Measurements from ENCODE around the gene CTNND1. TPM values are rescaled to one million over a fixed set of nuclear protein-coding genes. Genes with fewer than 3 reads are reported as not detected.

CTNND1 gene
- total and polyA plus RNA-seq, 12 donors = 28.9 to 85.6 (median 64.4) TPM

- H3K9me3 ChIP-seq = peaks cover 0 to 15% (median 0%) of the 10 kb centered on the region in 11 donors
- no peaks in the 10 kb centered on the region for H3K36me3 ChIP-seq
- DNase-seq = no peak
- H3K4me1 ChIP-seq = no peaks in the 10 kb centered on the region
- H3K27ac ChIP-seq = no peak overlapping the region
- TF ChIP-seq CTCF (IDR thresholded peaks at IDR 0.05) = no peak
- peak in 1 of 8 donors; percentile 11 for ATAC-seq
- H3K27me3 ChIP-seq = peaks cover 0 to 4% (median 0%) of the 10 kb centered on the region in 7 donors
- no peak overlapping the region for H3K4me3 ChIP-seq
- intact Hi-C loops (cut with DNase I) = loop anchor here in 1 of 10 donors (10.0 kb wide), 1 partner anchor 72 kb away; no protein-coding TSS in a partner anchor
- 41 to 44% methylated on average over 1 of the region's 1 CpG for WGBS, 2 donors
Measured at GRCh38 chr11:57842873-57843272, 81.3 kb downstream of the CTNND1 start.

- H3K9me3 ChIP-seq = no peaks in the 10 kb centered on the region
- H3K4me1 ChIP-seq = no peaks in the 10 kb centered on the region
- ATAC-seq (no peak), DNase-seq (no peak)
- no peaks in the 10 kb centered on the region for H3K36me3 ChIP-seq
- intact Hi-C loops (cut with DNase I) = no loop called here
- no peak for TF ChIP-seq CTCF (IDR thresholded peaks at IDR 0.05)
- no peaks in the 10 kb centered on the region for H3K27me3 ChIP-seq
- H3K27ac ChIP-seq = no peak overlapping the region
- H3K4me3 ChIP-seq = no peak overlapping the region
Measured at GRCh38 chr11:57867966-57868365, 106.4 kb downstream of the CTNND1 start.

GRCh38 chr11:57868491-57868890 is 106.9 kb downstream of the CTNND1 start:
- 74 to 91% methylated on average over 2 of the region's 2 CpGs for WGBS, 2 donors
- no peaks in the 10 kb centered on the region for H3K36me3 ChIP-seq
- H3K27me3 ChIP-seq = no peaks in the 10 kb centered on the region
- ATAC-seq (no peak), DNase-seq (no peak)
- TF ChIP-seq CTCF (IDR thresholded peaks at IDR 0.05) = no peak
- no peaks in the 10 kb centered on the region for H3K9me3 ChIP-seq
- intact Hi-C loops (cut with DNase I) = no loop called here
- H3K27ac ChIP-seq = no peak overlapping the region
- H3K4me1 ChIP-seq = no peaks in the 10 kb centered on the region
- no peak overlapping the region for H3K4me3 ChIP-seq

Other genes starting within 250 kb of the CTNND1 start
- gene SLC43A1, start 246.1 kb upstream of the CTNND1 start, total RNA-seq = 1 to 10 TPM; 3.4 to 8.9 (median 4.7) TPM
- gene SLC43A1, start 246.1 kb upstream of the CTNND1 start, polyA plus RNA-seq = 10 to 100 TPM in 1 of 2 donors, 1 to 10 TPM in 1; 6.7 to 16.5 TPM
- 10 to 100 TPM; 38.0 to 76.6 (median 51.5) TPM for gene TIMM10, start 231.0 kb upstream of the CTNND1 start, total RNA-seq
- gene TIMM10, start 231.0 kb upstream of the CTNND1 start, polyA plus RNA-seq = 100 to 1,000 TPM in 1 of 2 donors, 10 to 100 TPM in 1; 22.9 to 163 TPM
- gene SMTNL1, start 224.2 kb upstream of the CTNND1 start, total RNA-seq = not detected
- not detected for gene SMTNL1, start 224.2 kb upstream of the CTNND1 start, polyA plus RNA-seq
- 100 to 1,000 TPM in 1 of 10 donors, 10 to 100 TPM in 8, 1 to 10 TPM in 1; 9.7 to 156 (median 17.7) TPM for gene UBE2L6, start 194.1 kb upstream of the CTNND1 start, total RNA-seq
- gene UBE2L6, start 194.1 kb upstream of the CTNND1 start, polyA plus RNA-seq = 10 to 100 TPM; 14.1 to 19.3 TPM
- gene SERPING1, start 164.1 kb upstream of the CTNND1 start, total RNA-seq = 100 to 1,000 TPM in 4 of 10 donors, 10 to 100 TPM in 6; 39.8 to 197 (median 71.6) TPM
- gene SERPING1, start 164.1 kb upstream of the CTNND1 start, polyA plus RNA-seq = 100 to 1,000 TPM; 167 to 184 TPM
- gene YPEL4, start 111.9 kb upstream of the CTNND1 start, total RNA-seq = 1 to 10 TPM in 2 of 10 donors, under 1 TPM in 7, not detected in 1; 0.17 to 1.1 (median 0.55) TPM
- gene YPEL4, start 111.9 kb upstream of the CTNND1 start, polyA plus RNA-seq = 1 to 10 TPM in 1 of 2 donors, under 1 TPM in 1; 0.43 to 3.4 TPM
- gene CLP1, start 104.0 kb upstream of the CTNND1 start, total RNA-seq = 1 to 10 TPM; 4.0 to 9.0 (median 7.1) TPM
- 1 to 10 TPM; 2.9 to 9.0 TPM for gene CLP1, start 104.0 kb upstream of the CTNND1 start, polyA plus RNA-seq
- 10 to 100 TPM; 32.6 to 56.5 (median 41.6) TPM for gene ZDHHC5, start 93.7 kb upstream of the CTNND1 start, total RNA-seq
- gene ZDHHC5, start 93.7 kb upstream of the CTNND1 start, polyA plus RNA-seq = 10 to 100 TPM; 22.3 to 31.6 TPM
- 1 to 10 TPM; 5.2 to 9.7 (median 8.4) TPM for gene MED19, start 49.6 kb upstream of the CTNND1 start, total RNA-seq
- 10 to 100 TPM in 1 of 2 donors, 1 to 10 TPM in 1; 5.2 to 18.3 TPM for gene MED19, start 49.6 kb upstream of the CTNND1 start, polyA plus RNA-seq
- 100 to 1,000 TPM in 1 of 10 donors, 10 to 100 TPM in 9; 58.7 to 103 (median 69.0) TPM for gene TMX2, start 49.2 kb upstream of the CTNND1 start, total RNA-seq
- gene TMX2, start 49.2 kb upstream of the CTNND1 start, polyA plus RNA-seq = 100 to 1,000 TPM in 1 of 2 donors, 10 to 100 TPM in 1; 45.4 to 105 TPM
- 10 to 100 TPM; 69.8 to 99.0 (median 77.5) TPM for gene SELENOH, start 20.3 kb upstream of the CTNND1 start, total RNA-seq
- gene SELENOH, start 20.3 kb upstream of the CTNND1 start, polyA plus RNA-seq = 10 to 100 TPM; 76.8 to 93.7 TPM
- not detected for gene BTBD18, start 10.0 kb upstream of the CTNND1 start, total RNA-seq
- gene BTBD18, start 10.0 kb upstream of the CTNND1 start, polyA plus RNA-seq = not detected

Data from heart right ventricle (tissue), 16 donors.